Activated CD8-positive, alpha-beta T cell treated with anti-CD3 and anti-CD28 coated beads for 36 hours (primary cell): ENCODE measurements around the gene PTCD2. TPM values are rescaled to one million over a fixed set of nuclear protein-coding genes. Genes with fewer than 3 reads are reported as not detected.

Experiments
- ATAC-seq: fragments of 200-7000 bp; cut with Tn5 transposase; one replicate; pipeline ENCODE4 v1.10.0; 2021; ENCODE audit warnings: mild to moderate bottlenecking, moderate library complexity
- CTCF ChIA-PET: fragments of 350-600 bp; sonication (Branson Sonifier 250); formaldehyde crosslinking; loops from one replicate; lab custom pipeline; 2021; ENCODE audit warnings: antibody characterized with exemption; lab: Charles Lee
- POLR2A ChIA-PET: fragments of 350-600 bp; sonication (Branson Sonifier 250); formaldehyde crosslinking; loops from one replicate; lab custom pipeline; 2021; ENCODE audit warnings: antibody characterized with exemption; lab: Charles Lee
- DNase-seq: peaks from one replicate; pipeline ENCODE4 v3.0.0-alpha.2; 2020
- H3K27ac Mint-ChIP-seq: one replicate; pipeline ENCODE4 v1.8.0; 2021; ENCODE audit warnings: mild to moderate bottlenecking, mixed read lengths
- H3K27me3 Mint-ChIP-seq: one replicate; pipeline ENCODE4 v1.8.0; 2021; ENCODE audit warnings: mixed read lengths
- H3K36me3 Mint-ChIP-seq: one replicate; pipeline ENCODE4 v1.8.0; 2021; ENCODE audit warnings: low read depth, mixed read lengths
- H3K4me1 Mint-ChIP-seq: one replicate; pipeline ENCODE4 v1.8.0; 2021; ENCODE audit warnings: low read depth, mixed read lengths
- H3K4me3 Mint-ChIP-seq: one replicate; pipeline ENCODE4 v1.8.0; 2021; ENCODE audit warnings: mild to moderate bottlenecking, moderate library complexity, mixed read lengths
- H3K9me3 Mint-ChIP-seq: one replicate; pipeline ENCODE4 v1.8.0; 2021; ENCODE audit warnings: mixed read lengths
- CTCF ChIP-seq: fragments of 200-600 bp; IDR thresholded peaks from one replicate; pipeline ENCODE4 v1.8.0; 2022; ENCODE audit warnings: antibody characterized with exemption, mild to moderate bottlenecking
- intact Hi-C: fragments of 100-400 bp; cut with micrococcal nuclease; formaldehyde crosslinking; loops from one replicate; pipeline ENCODE4 v1.10.0; 2022
- total RNA-seq, 2 experiments: library from RNA; stranded (reverse); gene quantifications; one replicate each; pipeline ENCODE4 v1.2.3, GENCODE V29; 2021

Gene PTCD2, protein sequence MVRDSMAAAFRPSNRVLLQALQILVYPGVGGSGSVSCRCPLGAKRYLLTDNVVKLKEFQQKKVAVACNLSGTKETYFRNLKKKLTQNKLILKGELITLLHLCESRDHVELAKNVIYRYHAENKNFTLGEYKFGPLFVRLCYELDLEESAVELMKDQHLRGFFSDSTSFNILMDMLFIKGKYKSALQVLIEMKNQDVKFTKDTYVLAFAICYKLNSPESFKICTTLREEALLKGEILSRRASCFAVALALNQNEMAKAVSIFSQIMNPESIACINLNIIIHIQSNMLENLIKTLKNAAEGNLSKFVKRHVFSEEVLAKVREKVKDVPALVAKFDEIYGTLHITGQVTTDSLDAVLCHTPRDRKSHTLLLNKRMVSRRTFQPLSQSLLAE
- 10 to 100 TPM; 10.9 to 11.7 TPM for total RNA-seq

GRCh38 chr5:72319976-72320752 lies at the start of gene PTCD2, which contains the start of gene MRPS27:
Gene PTCD2, plus strand, starts transcription at chr5:72320373. Its CDS starts 10 bp downstream, at chr5:72320383.
Gene MRPS27, minus strand, starts transcription at chr5:72320240. Its CDS starts 19 bp downstream, at chr5:72320221.
- Mint-ChIP-seq H3K27ac (peak within 1 kb of the TSS; percentile 90), H3K36me3 (peaks cover 38% of the 10 kb centered on the region), H3K4me1 (peaks cover 49% of the 10 kb centered on the region), H3K4me3 (peak within 1 kb of the TSS; percentile 91), H3K27me3 (no peaks in the 10 kb centered on the region), H3K9me3 (no peaks in the 10 kb centered on the region)
- ATAC-seq (peak; percentile 99), DNase-seq (peak; percentile 97)
- intact Hi-C loops = no loop called here
- ChIA-PET CTCF (interaction anchor here (0.8 to 6.4 kb wide), 2 partner anchors 12 to 497 kb away, joined by 3 to 48 read pairs; no protein-coding TSS in a partner anchor), POLR2A (interaction anchor here (0.6 to 5.0 kb wide), 8 partner anchors 11 to 636 kb away, joined by 3 to 68 read pairs (median 3); partner anchors contain the start of gene FCHO2)
- no peak for TF ChIP-seq CTCF

- Mint-ChIP-seq H3K4me3 (no peak overlapping the region), H3K27me3 (no peaks in the 10 kb centered on the region), H3K9me3 (no peaks in the 10 kb centered on the region), H3K4me1 (no peaks in the 10 kb centered on the region), H3K27ac (no peak overlapping the region), H3K36me3 (peaks cover 33% of the 10 kb centered on the region)
- ATAC-seq = no peak
- intact Hi-C loops = no loop called here
- no peak for TF ChIP-seq CTCF
- no peak for DNase-seq
- CTCF ChIA-PET = no interaction called here
- POLR2A ChIA-PET = no interaction called here
Measured at GRCh38 chr5:72271702-72272101, 48.5 kb upstream of the PTCD2 start.

DNA sequence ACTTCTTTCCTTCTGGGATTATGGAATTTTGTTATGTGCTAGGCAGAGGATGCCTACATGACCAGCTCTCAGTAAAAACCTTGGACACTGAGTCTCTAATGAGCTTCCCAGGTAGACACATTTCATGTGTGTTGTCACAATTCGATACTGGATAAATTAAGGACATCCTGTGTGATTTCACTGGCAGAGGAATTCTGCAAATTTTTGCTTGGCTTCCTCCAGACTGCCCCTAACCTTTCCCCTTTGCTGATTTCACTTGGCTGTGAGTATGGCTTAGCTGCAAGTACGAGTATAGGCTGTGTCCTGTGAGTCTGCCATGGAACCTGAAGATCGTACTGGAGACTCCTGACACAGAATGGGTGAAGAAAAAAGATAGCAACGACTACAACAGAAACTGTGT lies 47.8 kb upstream of the PTCD2 start:
- H3K4me3 Mint-ChIP-seq = no peak overlapping the region
- H3K36me3 Mint-ChIP-seq = peaks cover 36% of the 10 kb centered on the region
- DNase-seq (no peak), ATAC-seq (no peak)
- H3K9me3 Mint-ChIP-seq = no peaks in the 10 kb centered on the region
- no peak overlapping the region for H3K27ac Mint-ChIP-seq
- H3K27me3 Mint-ChIP-seq = no peaks in the 10 kb centered on the region
- ChIA-PET POLR2A (no interaction called here), CTCF (interaction anchor here (0.8 kb wide), 1 partner anchor 8 kb away, joined by 3 read pairs; no protein-coding TSS in a partner anchor)
- no peak for TF ChIP-seq CTCF
- intact Hi-C loops = no loop called here
- peaks cover 3% of the 10 kb centered on the region for H3K4me1 Mint-ChIP-seq

DNA sequence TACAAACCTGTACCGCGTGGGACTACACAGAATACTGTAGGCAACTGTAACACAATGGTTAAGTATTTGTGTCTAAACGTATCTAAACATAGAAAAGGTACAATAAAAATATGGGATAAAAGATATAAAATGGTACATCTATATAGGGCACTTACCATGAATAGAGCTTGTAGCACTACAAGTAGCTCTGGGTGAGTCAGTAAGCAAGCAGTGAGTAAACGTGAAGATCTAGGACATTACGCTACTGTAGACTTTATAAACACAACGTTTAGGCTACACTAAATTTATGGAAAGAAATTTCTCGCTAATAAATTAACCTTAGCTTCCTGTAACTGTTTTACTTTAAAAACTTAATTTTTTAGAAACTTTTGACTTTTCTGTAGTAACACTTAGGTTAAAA lies 46.6 kb upstream of the PTCD2 start:
- CTCF ChIA-PET = no interaction called here
- ATAC-seq = no peak
- TF ChIP-seq CTCF = no peak
- Mint-ChIP-seq H3K36me3 (peaks cover 40% of the 10 kb centered on the region), H3K9me3 (no peaks in the 10 kb centered on the region), H3K27ac (no peak overlapping the region), H3K4me1 (peaks cover 3% of the 10 kb centered on the region), H3K27me3 (no peaks in the 10 kb centered on the region), H3K4me3 (no peak overlapping the region)
- POLR2A ChIA-PET = no interaction called here
- no peak for DNase-seq
- intact Hi-C loops = no loop called here
